HG02763 (cell line): Measurements from ENCODE around the gene NFIC.

ENCODE experiments used
- ATAC-seq: cut with Tn5 transposase; IDR thresholded peaks from one replicate; pipeline ENCODE4 v1.9.1; 2021; ENCODE audit warnings: mild to moderate bottlenecking, moderate library complexity; ENCODE audit not compliant: unreplicated experiment

The NFIC gene

DNA sequence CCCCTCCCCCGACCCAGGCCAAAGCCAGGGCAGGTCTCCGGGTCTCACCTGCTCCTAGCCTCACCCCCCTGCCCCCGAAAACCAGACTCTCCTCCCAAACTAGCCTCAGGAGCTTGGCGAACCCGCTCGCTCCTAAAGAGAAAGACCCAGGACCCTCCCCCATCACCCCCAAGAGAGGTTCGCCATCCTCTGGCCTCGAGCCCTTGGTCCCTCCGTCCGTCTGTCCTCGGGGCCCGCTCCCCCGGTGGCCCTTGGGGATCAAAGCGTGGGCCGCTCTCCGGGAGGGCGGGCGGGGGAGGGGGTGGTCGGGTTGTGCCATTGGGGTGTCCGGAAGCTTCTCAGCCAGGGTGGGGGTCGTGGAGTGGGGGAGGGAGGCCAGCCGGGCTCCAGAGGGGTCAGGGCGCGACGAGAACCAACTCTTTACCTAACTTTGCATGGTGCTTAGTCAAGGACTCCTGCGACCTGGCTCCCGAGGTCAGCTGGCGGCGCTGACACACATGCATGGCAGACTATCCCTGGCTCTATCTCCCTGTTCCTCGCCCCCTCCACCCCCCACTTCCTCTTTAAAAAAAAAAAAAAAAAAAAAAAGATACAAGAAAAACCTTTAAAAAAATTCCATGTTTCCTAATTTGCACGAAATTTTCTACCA, 98.3 kb downstream of the NFIC start:
- ATAC-seq = no peak

DNA sequence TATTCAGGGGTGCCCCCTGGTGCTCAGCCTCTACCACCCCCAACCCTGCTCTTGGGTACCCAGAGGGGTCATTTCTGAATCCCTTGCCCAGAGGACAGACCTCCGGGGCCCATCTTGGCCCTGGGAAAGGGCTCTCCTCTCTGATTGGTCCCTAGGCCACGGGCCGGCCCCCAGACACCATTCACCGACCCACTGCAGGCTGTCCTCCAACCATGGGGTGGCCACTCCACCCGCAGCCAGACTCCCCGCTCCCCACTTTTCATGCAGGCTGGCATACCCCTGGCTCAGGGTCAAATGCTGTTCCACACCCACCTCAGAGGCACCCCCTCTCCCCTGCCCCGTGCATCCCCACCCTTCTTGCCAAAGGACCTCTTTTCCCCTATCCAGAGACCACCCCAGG, 99.2 kb downstream of the NFIC start:
- ATAC-seq = no peak

DNA sequence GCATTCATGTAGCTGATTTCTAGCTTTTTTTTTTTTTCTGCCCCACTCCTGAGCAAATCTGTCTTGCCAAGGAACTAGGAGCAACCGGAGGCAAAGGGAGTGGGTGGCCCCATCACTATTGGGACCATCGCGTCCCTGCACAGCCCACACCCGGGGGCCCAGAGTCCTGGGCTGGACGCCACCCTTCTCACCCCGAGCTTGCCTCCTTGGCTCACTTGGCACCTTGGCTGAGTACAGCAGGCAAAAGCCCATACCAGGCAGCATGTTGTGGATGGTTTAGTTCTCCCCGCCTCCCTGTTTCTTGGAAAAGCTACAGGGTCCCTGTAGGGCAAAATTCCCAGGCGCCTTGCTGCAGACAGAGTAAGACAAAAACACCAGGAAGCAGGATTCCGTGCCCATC, 100.3 kb downstream of the NFIC start:
- ATAC-seq = no peak

- ATAC-seq = no peak
Observed at GRCh38 chr19:3467437-3468198, 101.2 kb downstream of the NFIC start.

- ATAC-seq = no peak
Observed at GRCh38 chr19:3468211-3468610, 101.8 kb downstream of the NFIC start.

GRCh38 chr19:3469638-3470499, 103.5 kb downstream of the NFIC start:
- ATAC-seq = no peak

- ATAC-seq = no peak
Observed at GRCh38 chr19:3470500-3471128, 104.2 kb downstream of the NFIC start.

DNA sequence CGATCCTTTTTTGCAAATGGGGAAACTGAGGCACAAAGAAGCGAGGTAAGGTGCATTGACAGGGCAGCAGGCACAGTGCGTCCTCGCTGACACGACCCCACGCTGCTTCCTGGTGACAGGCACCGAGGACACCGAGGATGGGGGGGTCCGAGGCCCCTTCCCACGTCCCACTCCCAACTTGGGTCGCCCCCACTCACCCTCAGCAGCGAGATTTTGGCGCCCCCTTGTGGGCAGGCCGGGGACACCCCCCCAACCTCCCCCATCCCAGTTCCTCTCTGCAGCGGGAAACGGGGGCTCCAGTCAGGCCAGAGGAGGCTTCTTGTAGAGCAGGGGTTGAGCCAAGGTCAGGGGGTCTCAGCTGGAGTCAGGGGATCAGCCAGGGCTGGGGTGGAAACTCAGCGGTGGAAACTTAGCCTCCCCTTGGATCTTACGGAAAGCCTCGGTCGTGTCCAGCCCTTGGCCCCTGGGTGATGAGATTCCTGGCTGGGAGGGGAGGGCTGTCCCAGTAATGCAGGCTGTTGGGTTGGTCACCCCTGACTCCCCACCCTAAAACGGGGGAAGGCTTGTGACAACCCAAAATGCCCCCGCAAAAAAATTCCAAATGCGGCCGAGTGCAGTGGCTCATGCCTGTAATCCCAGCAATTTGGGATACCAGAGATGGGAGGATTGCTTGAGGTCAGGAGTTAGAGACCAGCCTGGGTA, 105.7 kb downstream of the NFIC start:
- ATAC-seq = no peak

DNA sequence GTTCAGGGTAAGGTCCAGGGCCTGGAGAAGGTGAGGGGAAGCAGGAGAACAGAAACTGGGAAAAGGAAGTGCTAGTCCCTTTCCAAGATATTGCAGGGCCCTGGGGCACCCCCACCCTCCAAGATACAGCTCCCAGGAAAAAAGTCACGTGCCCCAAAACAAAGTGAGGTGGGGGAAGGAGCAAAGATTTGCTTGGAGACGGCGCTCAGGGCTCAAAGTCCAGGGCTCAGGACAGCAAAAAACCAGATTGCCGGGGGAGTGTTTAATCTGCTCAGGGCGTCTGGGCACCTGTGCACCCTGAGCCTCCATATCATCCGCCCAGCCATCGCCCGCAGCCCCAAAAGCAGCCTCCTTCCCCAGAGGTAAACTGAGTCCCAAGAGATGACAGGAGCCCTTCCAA, 107.6 kb downstream of the NFIC start:
- ATAC-seq = no peak

DNA sequence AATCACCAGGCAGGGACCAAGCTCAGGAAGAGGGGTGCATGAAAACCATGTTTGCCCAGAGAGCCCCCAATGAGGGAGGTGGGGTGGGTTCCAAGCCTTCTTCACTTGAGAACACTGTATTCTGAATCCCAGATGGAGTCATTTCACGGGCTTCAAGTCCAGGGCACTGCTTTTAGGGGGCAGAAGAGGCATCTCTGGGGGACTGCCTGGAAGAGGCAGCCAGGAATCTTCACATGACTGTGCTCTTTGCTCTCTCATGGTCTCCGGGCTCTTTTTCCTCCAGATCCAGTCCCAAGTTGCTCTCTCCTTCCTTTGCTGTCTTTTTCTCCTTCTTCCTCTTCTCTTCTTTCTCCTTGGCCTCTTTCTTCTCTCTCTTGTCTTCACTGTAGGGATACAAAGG, 108.2 kb downstream of the NFIC start:
- ATAC-seq = no peak

- no peak for ATAC-seq
Observed at GRCh38 chr19:3475449-3475848, 109.1 kb downstream of the NFIC start.

DNA sequence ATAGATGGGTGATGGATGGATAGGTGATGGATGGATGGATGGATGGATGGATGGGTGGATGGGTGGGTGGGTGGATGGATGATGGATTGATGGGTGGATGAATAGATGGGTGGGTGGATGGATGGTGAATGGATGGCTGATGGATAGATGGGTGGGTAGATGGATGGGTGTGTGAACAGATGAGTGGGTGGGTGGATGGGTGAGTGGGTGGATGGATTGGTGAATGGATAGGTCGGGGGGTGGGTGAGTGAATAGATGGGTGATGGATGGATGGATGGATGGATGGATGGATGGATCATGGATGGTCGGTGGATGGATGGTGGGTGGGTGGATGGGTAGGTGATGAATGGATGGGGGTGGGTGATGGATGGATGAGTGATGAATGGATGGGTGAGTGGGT, 110.4 kb downstream of the NFIC start:
- ATAC-seq = no peak

DNA sequence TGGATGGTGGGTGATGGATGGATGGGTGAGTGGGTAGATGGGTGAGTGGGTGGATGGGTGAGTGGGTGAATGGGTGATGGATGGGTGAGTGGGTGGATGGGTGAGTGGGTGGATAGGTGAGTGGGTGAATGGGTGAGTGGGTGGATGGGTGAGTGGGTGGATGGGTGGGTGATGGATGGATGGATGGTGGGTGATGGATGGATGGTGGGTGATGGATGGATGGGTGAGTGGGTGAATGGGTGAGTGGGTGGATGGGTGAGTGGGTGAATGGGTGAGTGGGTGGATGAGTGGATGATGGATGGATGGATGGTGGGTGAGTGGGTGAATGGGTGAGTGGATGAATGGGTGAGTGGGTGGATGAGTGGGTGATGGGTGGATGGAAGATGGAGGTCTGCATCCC, 111.1 kb downstream of the NFIC start:
- ATAC-seq = no peak

DNA sequence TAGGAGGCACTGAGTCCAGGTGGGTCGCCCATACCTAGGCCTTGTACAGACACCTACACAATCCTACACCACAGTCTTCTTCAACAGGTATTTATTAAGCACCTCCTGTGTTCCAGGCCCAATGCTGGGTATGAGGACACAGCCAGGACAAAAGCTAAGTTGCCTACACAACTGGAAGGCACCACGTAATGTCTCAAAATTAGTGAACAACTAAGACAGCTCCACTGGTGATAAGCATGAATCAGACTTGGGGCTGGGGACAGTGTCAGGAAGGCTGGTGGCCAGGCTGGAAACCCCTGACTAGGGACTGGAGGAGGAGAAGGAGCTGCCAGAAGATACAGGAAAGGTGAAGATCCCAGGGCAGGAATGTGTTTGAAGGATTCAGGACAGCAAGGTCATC, 111.6 kb downstream of the NFIC start:
- no peak for ATAC-seq

DNA sequence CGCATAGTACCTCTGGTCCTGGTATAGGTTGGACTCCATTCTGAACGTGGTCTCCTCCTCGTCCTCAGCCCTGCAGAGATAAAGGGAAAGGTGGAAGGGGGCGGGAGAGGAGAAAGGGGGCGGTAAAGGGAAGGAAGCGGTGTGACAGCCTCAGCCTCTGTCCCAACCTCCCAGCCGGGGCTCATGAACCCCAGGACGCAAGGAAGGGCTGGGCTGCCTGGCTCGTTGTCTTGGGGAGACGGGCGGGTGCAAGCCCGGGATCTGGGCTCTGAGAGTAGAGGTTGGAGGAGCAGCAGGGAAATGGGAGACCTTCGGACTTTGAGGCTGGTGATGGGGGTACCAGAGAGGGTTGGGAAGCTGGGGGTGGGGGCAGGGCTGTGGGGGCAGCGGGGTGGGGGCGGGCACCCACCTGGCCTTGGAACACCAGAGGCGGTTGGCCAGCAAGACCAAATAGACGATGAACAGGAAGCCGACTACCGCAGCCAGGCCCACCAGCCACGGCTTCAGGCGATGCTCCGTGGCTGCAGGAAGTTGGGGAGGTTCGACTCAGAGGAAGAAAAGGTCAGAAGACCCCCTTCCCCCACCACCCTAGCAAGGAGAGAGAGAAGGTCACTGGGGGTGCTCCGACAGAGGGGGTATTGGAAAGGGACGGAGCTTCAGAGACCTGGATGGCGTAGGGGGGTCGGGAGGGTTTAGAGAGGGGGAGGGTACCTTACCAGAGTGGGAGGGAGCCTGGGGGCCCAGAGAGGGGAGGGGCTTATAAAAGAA, 112.2 kb downstream of the NFIC start:
- no peak for ATAC-seq

DNA sequence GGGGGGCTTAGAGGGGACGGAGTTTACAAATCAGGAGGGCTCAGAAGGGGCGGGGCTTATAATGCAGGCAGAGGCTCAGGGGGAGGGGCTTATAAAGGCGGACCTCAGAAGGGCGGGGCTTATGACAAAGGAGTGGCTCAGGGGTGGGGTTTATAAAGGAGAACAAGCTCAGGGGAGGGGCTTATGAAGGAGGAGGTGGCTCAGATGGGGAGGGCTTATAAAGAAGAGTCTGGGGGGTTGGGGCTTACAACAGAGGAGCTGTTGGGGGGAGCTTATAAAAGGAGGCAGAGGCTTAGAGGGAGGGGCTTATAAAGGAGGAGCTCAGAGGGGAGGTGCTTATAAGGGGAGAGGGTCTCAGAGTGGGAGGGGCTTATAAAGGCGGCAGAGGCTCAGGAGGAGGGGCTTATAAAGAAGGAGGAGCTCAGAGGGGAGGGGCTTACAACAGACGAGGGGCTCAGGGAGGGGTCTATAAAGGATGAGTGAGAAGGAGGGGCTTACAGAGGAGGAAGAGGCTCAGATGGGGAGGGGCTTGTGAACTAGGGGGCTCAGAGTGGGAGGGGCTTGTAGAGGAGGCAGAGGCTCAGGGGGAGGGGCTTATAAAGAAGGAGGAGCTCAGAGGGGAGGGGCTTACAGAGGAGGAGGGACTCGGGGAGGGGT, 112.9 kb downstream of the NFIC start:
- ATAC-seq = no peak

GRCh38 chr19:3479834-3480215, 113.4 kb downstream of the NFIC start:
- no peak for ATAC-seq

GRCh38 chr19:3480383-3481091, 114.2 kb downstream of the NFIC start, which contains the start of gene SMIM24:
Gene SMIM24 (minus strand): TSS chr19:3480525. CDS start chr19:3480463, 62 bp downstream.
- ATAC-seq = no peak
